Pancreas (tissue), 10 donors: ENCODE results near the gene TRPV4. TPM values are rescaled to one million over a fixed set of nuclear protein-coding genes. Genes with fewer than 3 reads are reported as not detected.
"Not testable (repeated sequence)": the region's sequence is repeated elsewhere in the genome, so short reads cannot be mapped to it uniquely, and the experiment has no call there.

Experiments
- ATAC-seq, 4 donors: fragments of 200-7000 bp; cut with Tn5 transposase; one replicate each; pipeline versions ENCODE4 v1.8.0 to v1.9.1; 2020; ENCODE audit warnings: mild to moderate bottlenecking in 4 of 4, moderate library complexity in 4 of 4
- DNase-seq, 6 donors: peaks; one replicate each; pipeline ENCODE4 v3.0.0-alpha.2; 2020
- FAIRE-seq: peaks from 2 replicates; lab custom pipeline; 2012; peaks lifted over from hg19 to GRCh38; lab: Jason Lieb, UNC
- H3K27ac ChIP-seq, 4 donors: fragments of 200-600 bp; sonication (generic); 1 replicate in 3 of 4; 2 replicates in 1 of 4; pipeline versions ENCODE4 v1.5.0 to v1.8.0; 2020
- H3K27me3 ChIP-seq, 4 donors: fragments of 200-600 bp; one replicate each; pipeline ENCODE4 v1.8.0; 2021
- H3K36me3 ChIP-seq, 3 donors: fragments of 200-600 bp; sonication (generic) in 1 of 3; one replicate each; pipeline versions ENCODE4 v1.5.0 to v1.8.0; 2020 to 2021
- H3K4me1 ChIP-seq, 3 donors: fragments of 200-600 bp; one replicate each; pipeline ENCODE4 v1.8.0; 2021
- H3K4me3 ChIP-seq, 4 donors: fragments of 200-600 bp; sonication (generic) in 2 of 4; one replicate each; pipeline versions ENCODE4 v1.5.0 to v1.8.0; 2020 to 2021
- H3K9me3 ChIP-seq, 4 donors: fragments of 200-600 bp; one replicate each; pipeline ENCODE4 v1.8.0; 2021
- WGBS, 2 donors: extraction: QIAGEN DNeasy Blood & Tissue Kit; methylation state at CpG; one replicate each; pipeline ENCODE4 v1.1.7; 2013; 5-methylcytosine and 5-hydroxymethylcytosine counted together
- intact Hi-C, 3 donors: fragments of 100-400 bp; cut with DNase I; formaldehyde crosslinking; loops; one replicate each; pipeline versions ENCODE4 v1.11.1 to v1.14.2; 2022
- polyA plus RNA-seq, 2 donors: library from polyadenylated mRNA; stranded (reverse); fragments of 200-250 nt; gene quantifications; one replicate each; pipeline ENCODE4 v1.2.3, GENCODE V29; 2013
- total RNA-seq, 6 donors: library from RNA; stranded (reverse); fragmentation: NEBNext Ultra II Directional in 4 of 6; extraction: Animal tissue kit (Norgen Biotek cat#: 25700) in 4 of 6; gene quantifications; one replicate each; pipeline versions ENCODE4 v1.2.1 to v1.2.4, GENCODE V29; 2021 to 2023
- TF ChIP-seq, protein P1 (sequence below), 4 donors: fragments of 200-600 bp; sonication (generic) in 3 of 4; IDR thresholded peaks; one replicate each; pipeline versions ENCODE4 v1.5.0 to v1.8.0; 2021; ENCODE audit warnings: antibody characterized with exemption in 4 of 4
- donor health status: healthy with polysubstance abuse.
- donor health status: DM: no; HTN: no; CAD: no; lungs with moderate emphysema.
- donor health status: DM: no; HTN: no; CAD: no.
- donor health status: control.
- donor health status: control.
- donor health status: Bipolar disorder and iron deficiency.
- donor health status: DM: yes; HTN: yes; CAD: no.
- donor health status: DM: no; HTN: no; CAD: no.
- donor health status: DM: no; HTN: no; CAD: no.
- donor health status: DM: yes; HTN: yes; CAD: no.

TRPV4 gene
- total and polyA plus RNA-seq, 8 donors = 1.9 to 4.9 (median 4.0) TPM

DNA sequence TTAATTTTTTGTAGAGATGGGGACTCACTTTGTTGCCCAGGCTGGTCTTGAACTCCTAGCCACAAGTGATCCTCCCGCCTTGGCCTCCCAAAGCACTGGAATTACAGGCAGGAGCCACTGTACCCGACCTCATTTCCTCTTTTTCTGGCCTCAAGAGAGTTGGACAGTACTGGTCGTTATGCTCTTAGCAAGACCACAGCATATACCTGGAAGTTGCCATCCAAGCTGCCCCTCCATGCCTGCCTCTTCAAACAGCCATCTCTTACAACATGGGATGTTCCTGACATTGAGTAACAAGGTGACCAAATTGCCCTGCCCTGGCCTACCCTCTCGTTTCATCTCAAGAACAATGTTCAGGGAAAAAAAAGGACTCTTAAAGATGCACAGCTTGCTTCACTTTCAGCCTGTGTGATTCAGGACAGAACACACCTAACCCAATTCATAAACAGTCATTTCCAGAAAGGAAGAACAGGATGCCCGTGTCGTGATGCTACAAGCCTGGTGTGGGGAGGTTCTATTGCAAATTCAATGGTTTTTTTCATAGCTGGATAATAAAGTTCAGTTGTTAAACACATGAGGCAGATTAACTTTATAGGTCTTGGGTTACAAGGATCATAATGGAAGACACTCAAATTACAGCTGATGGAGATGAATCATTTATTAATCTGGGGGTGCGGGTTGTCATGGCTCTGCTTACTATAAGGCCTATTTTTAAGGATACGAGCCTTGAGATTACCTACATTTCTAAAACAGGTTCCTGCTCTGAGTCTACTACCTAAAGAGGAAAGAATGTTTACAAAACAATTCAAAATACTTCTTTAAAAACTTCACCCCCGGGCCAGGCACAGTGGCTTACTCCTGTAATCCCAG, 35.2 kb upstream of the TRPV4 start:
- no peaks in the 10 kb centered on the region for H3K27me3 ChIP-seq
- H3K4me3 ChIP-seq = no peak overlapping the region
- TF ChIP-seq, protein P1, sequence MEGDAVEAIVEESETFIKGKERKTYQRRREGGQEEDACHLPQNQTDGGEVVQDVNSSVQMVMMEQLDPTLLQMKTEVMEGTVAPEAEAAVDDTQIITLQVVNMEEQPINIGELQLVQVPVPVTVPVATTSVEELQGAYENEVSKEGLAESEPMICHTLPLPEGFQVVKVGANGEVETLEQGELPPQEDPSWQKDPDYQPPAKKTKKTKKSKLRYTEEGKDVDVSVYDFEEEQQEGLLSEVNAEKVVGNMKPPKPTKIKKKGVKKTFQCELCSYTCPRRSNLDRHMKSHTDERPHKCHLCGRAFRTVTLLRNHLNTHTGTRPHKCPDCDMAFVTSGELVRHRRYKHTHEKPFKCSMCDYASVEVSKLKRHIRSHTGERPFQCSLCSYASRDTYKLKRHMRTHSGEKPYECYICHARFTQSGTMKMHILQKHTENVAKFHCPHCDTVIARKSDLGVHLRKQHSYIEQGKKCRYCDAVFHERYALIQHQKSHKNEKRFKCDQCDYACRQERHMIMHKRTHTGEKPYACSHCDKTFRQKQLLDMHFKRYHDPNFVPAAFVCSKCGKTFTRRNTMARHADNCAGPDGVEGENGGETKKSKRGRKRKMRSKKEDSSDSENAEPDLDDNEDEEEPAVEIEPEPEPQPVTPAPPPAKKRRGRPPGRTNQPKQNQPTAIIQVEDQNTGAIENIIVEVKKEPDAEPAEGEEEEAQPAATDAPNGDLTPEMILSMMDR (IDR thresholded peaks at IDR 0.05) = no peak
- no peak for FAIRE-seq
- WGBS, 2 donors = 88 to 93% methylated on average over 9 of the region's 9 CpGs
- peaks cover 25 to 31% (median 26%) of the 10 kb centered on the region in 3 donors for H3K4me1 ChIP-seq
- no peaks in the 10 kb centered on the region for H3K9me3 ChIP-seq
- no peak for DNase-seq
- H3K27ac ChIP-seq = no peak overlapping the region
- no peak for ATAC-seq
- intact Hi-C loops = no loop called here
- H3K36me3 ChIP-seq = no peaks in the 10 kb centered on the region

- no peaks in the 10 kb centered on the region for H3K36me3 ChIP-seq
- peak overlapping the region; percentile 70 to 87 (median 82) for H3K27ac ChIP-seq
- ATAC-seq (peak; percentile 42 to 67 (median 66)), FAIRE-seq (no peak), DNase-seq (peak in 2 of 6 donors; percentile 35)
- TF ChIP-seq, protein P1 (IDR thresholded peaks at IDR 0.05) = no peak
- peak overlapping the region in 1 of 4 donors; percentile 17 for H3K4me3 ChIP-seq
- H3K27me3 ChIP-seq = no peaks in the 10 kb centered on the region
- 15 to 28% methylated on average over 3 of the region's 3 CpGs for WGBS, 2 donors
- peaks cover 25 to 31% (median 26%) of the 10 kb centered on the region in 3 donors for H3K4me1 ChIP-seq
- intact Hi-C loops = no loop called here
- no peaks in the 10 kb centered on the region for H3K9me3 ChIP-seq
These were observed 31.7 kb upstream of the TRPV4 start for GRCh38 chr12:109864916-109865315.

DNA sequence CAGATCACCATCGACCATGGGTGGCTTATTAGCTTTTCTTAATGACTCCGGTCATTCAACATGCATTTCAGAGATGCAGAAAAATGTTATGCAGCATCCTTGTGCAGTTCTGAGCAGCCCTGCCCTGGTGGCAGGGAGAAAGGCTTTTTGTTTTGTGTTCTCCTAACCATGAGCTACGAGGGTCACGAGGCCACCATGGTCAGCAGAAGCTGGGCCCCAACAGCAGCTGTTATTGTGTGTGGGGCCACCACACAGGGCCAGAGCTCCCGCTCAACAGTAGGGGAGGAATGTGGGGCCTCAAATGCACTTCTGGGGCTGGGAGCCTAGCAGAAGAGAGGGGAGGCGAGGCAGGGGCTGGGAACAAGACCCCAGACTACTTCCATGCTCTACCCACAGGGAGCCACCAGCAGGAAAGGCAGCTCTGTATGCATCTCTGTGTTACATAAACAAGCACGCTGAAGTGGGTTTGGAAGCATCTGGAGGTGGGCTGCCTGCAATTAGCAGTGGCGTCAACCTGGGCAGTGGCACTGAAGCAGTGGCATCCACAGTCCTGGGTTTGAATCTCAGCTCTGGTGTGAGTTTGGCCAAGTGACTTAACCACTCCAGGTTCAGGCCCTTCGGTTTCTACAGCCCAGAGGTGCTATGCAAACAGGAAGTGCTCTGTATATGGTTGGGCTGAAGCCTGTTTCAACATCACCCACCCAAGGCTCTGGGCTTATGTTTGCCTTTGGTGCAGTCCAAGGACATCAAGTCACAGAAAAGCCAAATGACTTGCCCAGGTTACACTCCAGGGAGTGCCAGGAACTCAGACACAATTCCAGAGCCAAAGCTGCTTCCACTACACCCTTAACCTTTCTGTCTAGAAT, 30.9 kb upstream of the TRPV4 start:
- no peak for FAIRE-seq
- Histone ChIP-seq H3K36me3 (no peaks in the 10 kb centered on the region), H3K9me3 (no peaks in the 10 kb centered on the region), H3K27ac (peak overlapping the region; percentile 70 to 87 (median 82)), H3K4me1 (peaks cover 25 to 31% (median 26%) of the 10 kb centered on the region in 3 donors), H3K4me3 (peak overlapping the region in 1 of 4 donors; percentile 17), H3K27me3 (no peaks in the 10 kb centered on the region)
- peak in 5 of 6 donors; percentile 42 to 88 (median 85) for DNase-seq
- WGBS, 2 donors = 61 to 62% methylated on average over 9 of the region's 9 CpGs
- TF ChIP-seq, protein P1 (IDR thresholded peaks at IDR 0.05) = no peak
- peak; percentile 94 to 98 (median 97) for ATAC-seq
- intact Hi-C loops = no loop called here

GRCh38 chr12:109862491-109862890, 29.3 kb upstream of the TRPV4 start:
- not testable (repeated sequence) for H3K9me3 ChIP-seq
- 91 to 93% methylated on average over 9 of the region's 9 CpGs for WGBS, 2 donors

DNA sequence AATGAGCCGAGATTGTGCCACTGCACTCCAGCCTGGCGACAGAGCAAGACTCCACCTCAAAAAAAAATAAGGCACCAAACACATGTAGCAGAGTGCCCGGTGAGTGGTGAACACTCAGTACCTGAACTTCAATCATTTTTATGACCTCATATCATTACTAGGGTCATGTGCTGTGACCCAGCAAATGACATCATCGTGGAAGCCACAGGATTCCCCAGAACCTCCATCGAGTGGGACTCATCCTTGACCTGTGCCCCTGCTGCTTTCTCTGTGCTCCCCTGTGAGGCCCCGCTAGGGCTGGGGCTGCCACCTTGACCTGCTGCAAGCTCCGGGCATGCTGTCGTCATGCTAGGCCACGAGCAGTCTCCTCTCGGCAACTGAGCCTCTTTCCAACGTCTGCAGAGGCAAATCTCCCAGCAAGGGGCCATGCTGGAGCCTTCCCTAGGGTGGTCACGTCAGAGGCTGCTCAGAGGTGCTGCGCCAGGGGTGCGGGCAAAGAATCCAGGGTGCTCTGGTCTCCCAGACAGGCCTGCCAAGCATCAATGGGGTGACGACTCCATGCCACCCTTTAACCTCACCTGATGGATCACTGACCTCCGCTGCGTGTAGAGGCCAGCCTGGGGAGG, 28.6 kb upstream of the TRPV4 start:
- peaks cover 25 to 31% (median 26%) of the 10 kb centered on the region in 3 donors for H3K4me1 ChIP-seq
- no peak overlapping the region for H3K4me3 ChIP-seq
- ATAC-seq (no peak), FAIRE-seq (no peak), DNase-seq (no peak)
- no peak overlapping the region for H3K27ac ChIP-seq
- H3K27me3 ChIP-seq = no peaks in the 10 kb centered on the region
- no peaks in the 10 kb centered on the region for H3K36me3 ChIP-seq
- intact Hi-C loops = no loop called here
- TF ChIP-seq, protein P1 (IDR thresholded peaks at IDR 0.05) = no peak
- 83 to 84% methylated on average over 17 of the region's 17 CpGs for WGBS, 2 donors
- H3K9me3 ChIP-seq = no peaks in the 10 kb centered on the region

More at GRCh38 chr12:109862491-109862890, 29.3 kb upstream of the TRPV4 start:
- peaks cover 25 to 31% (median 26%) of the 10 kb centered on the region in 3 donors for H3K4me1 ChIP-seq
- ATAC-seq, H3K27me3 ChIP-seq, FAIRE-seq, DNase-seq, intact Hi-C loops, H3K4me3 ChIP-seq, H3K36me3 ChIP-seq, H3K27ac ChIP-seq: not testable (repeated sequence)
